GM12878 (cell line): Measurements from ENCODE around the gene ARL15. TPM values are rescaled to one million over a fixed set of nuclear protein-coding genes. Genes with fewer than 3 reads are reported as not detected.

ENCODE experiments used
- ATAC-seq: fragments of 200-7000 bp; cut with Tn5 transposase; 3 replicates; pipeline ENCODE4 v1.9.1; 2020; ENCODE audit warnings: mild to moderate bottlenecking, moderate library complexity
- BruUV-seq: library from RNA; stranded (reverse); fragments of 400-500 nt; replicated peaks from 2 replicates; lab custom pipeline; 2021; lab: Mats Ljungman, UMichigan
- CTCF ChIA-PET: fragments of 300-600 bp; sonication (Branson Sonifier 250); formaldehyde crosslinking; extraction: SDS; loops from one replicate; lab custom pipeline; 2021; ENCODE audit warnings: inconsistent platforms; lab: Yijun Ruan, JAX
- POLR2A ChIA-PET: fragments of 350-600 bp; formaldehyde crosslinking; extraction: SDS; loops from one replicate; lab custom pipeline; 2021; ENCODE audit warnings: inconsistent platforms; lab: Charles Lee
- RAD21 ChIA-PET: fragments of 300-600 bp; sonication (Branson Sonifier 250); formaldehyde crosslinking; loops from one replicate; lab custom pipeline; 2023; ENCODE audit warnings: antibody characterized with exemption; ENCODE audit not compliant: unreplicated experiment; lab: Charles Lee
- SMC1A ChIA-PET: fragments of 300-600 bp; sonication (Branson Sonifier 250); formaldehyde crosslinking; loops from one replicate; lab custom pipeline; 2023; ENCODE audit not compliant: unreplicated experiment, uncharacterized antibody; lab: Charles Lee
- DNase-seq: peaks from one replicate; pipeline ENCODE4 v3.0.0-alpha.2; 2011; ENCODE audit warnings: low read depth, low spot score
- FAIRE-seq: peaks from 3 replicates; lab custom pipeline; 2011; peaks lifted over from hg19 to GRCh38; lab: Jason Lieb, UNC
- H2AFZ ChIP-seq: 2 replicates; pipeline ENCODE4 v1.6.0; 2011; ENCODE audit warnings: low read depth, low read length, control low read depth; ENCODE audit not compliant: control insufficient read depth
- H3K27ac ChIP-seq: 2 replicates; pipeline ENCODE4 v1.5.1; 2011; ENCODE audit warnings: control low read depth; ENCODE audit not compliant: control insufficient read depth, insufficient read depth
- H3K27me3 ChIP-seq, 2 experiments: replicated peaks in 1 of 2; 2 replicates each; pipeline versions ENCODE4 v1.6.0 to v1.6.1; 2011; ENCODE audit warnings: low read length in 1 of 2; ENCODE audit not compliant: control insufficient read depth in 2 of 2, insufficient read depth in 2 of 2
- H3K36me3 ChIP-seq, 2 experiments: 2 replicates each; pipeline ENCODE4 v1.5.1; 2011; ENCODE audit warnings: low read length in 1 of 2; ENCODE audit not compliant: control insufficient read depth in 2 of 2, insufficient read depth in 2 of 2
- H3K4me1 ChIP-seq: 2 replicates; pipeline ENCODE4 v1.6.1; 2011; ENCODE audit warnings: mild to moderate bottlenecking, low read length, moderate library complexity, mixed read lengths; ENCODE audit not compliant: control insufficient read depth, insufficient read depth
- H3K4me2 ChIP-seq: 2 replicates; pipeline ENCODE4 v1.6.0; 2011; ENCODE audit warnings: control low read depth; ENCODE audit not compliant: control insufficient read depth, insufficient read depth
- H3K4me3 ChIP-seq: fragments of 200-600 bp; sonication (generic); 2 replicates; pipeline ENCODE4 v1.5.1; 2016
- H3K79me2 ChIP-seq: 2 replicates; pipeline ENCODE4 v1.6.0; 2011; ENCODE audit warnings: low read length; ENCODE audit not compliant: control insufficient read depth, insufficient read depth
- H3K9ac ChIP-seq: 2 replicates; pipeline ENCODE4 v1.8.0; 2011; ENCODE audit warnings: low read length, control low read depth, mixed read lengths; ENCODE audit not compliant: control insufficient read depth, insufficient read depth
- H3K9me3 ChIP-seq: replicated peaks from 3 replicates; pipeline ENCODE4 v1.5.1; 2011; ENCODE audit warnings: mild to moderate bottlenecking, low read length; ENCODE audit not compliant: control insufficient read depth, insufficient read depth
- H4K20me1 ChIP-seq: 2 replicates; pipeline ENCODE4 v1.6.0; 2011; ENCODE audit not compliant: control insufficient read depth, insufficient read depth
- ATF2 ChIP-seq: IDR thresholded peaks from 2 replicates; pipeline ENCODE4 v1.6.1; 2012; ENCODE audit warnings: low read length, inconsistent platforms
- BHLHE40 ChIP-seq, 2 experiments: fragments of 450-650 bp in 1 of 2; IDR thresholded peaks; 2 replicates each; pipeline ENCODE4 v1.6.1; 2011 to 2017; ENCODE audit warnings: low read depth in 2 of 2, borderline replicate concordance in 1 of 2, improper control_type of control experiment in 1 of 2, low read length in 1 of 2, mild to moderate bottlenecking in 1 of 2
- CHD1 ChIP-seq: IDR thresholded peaks from 2 replicates; pipeline ENCODE4 v1.6.1; 2012; ENCODE audit warnings: low read depth, low read length, improper control_type of control experiment
- MTA2 ChIP-seq: fragments of 450-650 bp; IDR thresholded peaks from 2 replicates; pipeline ENCODE4 v1.6.1; 2016; ENCODE audit warnings: low read depth, mild to moderate bottlenecking, moderate library complexity
- YBX1 ChIP-seq: fragments of 450-650 bp; IDR thresholded peaks from 2 replicates; pipeline ENCODE4 v1.6.1; 2016; ENCODE audit warnings: antibody characterized with exemption
- ZNF274 ChIP-seq: IDR thresholded peaks from one replicate; pipeline ENCODE4 v1.8.0; 2011; ENCODE audit not compliant: insufficient read length, insufficient read depth
- ZNF687 ChIP-seq: fragments of 450-650 bp; IDR thresholded peaks from 2 replicates; pipeline ENCODE4 v1.6.1; 2017; ENCODE audit warnings: mild to moderate bottlenecking, moderate library complexity
- WGBS: methylation state at CpG from one replicate; pipeline ENCODE4 v1.1.6; 2016; ENCODE audit warnings: low lambda C conversion rate; ENCODE audit not compliant: insufficient replicate concordance, insufficient coverage; ENCODE audit errors: missing lambda C conversion rate; 5-methylcytosine and 5-hydroxymethylcytosine counted together
- in situ Hi-C: fragments of 300-500 bp; cut with MboI; formaldehyde crosslinking; loops from 9 replicates; pipeline ENCODE4 v1.14.3; 2018; ENCODE audit warnings: mixed read lengths
- intact Hi-C: fragments of 100-400 bp; cut with micrococcal nuclease; formaldehyde crosslinking; loops from one replicate; pipeline ENCODE4 v1.14.2; 2022; ENCODE audit not compliant: unreplicated experiment
- polyA plus RNA-seq, 11 experiments: library from polyadenylated mRNA; depleted of rRNA in 4 of 11; unstranded in 6 of 11; stranded (reverse) in 5 of 11; fragments of >200 nt; fragmentation: Nextera tagmentation in 4 of 11; fragmentation: Illumina TruSeq in 1 of 11; extraction: Ambion mirVana in 4 of 11; extraction: Trizol in 1 of 11; gene quantifications; 1 replicate in 1 of 11; 2 replicates in 10 of 11; pipeline versions ENCODE4 v1.2.1 to v1.2.3, GENCODE V29; 2011 to 2016; ENCODE audit warnings: inconsistent platforms in 2 of 11, missing spikeins in 2 of 11, low read depth in 1 of 11
- total RNA-seq, 4 experiments: library from RNA; depleted of rRNA in 3 of 4; stranded (reverse); fragments of >200 nt in 3 of 4; fragmentation: Illumina TruSeq in 1 of 4; extraction: Trizol in 1 of 4; gene quantifications; 2 replicates each; pipeline versions ENCODE4 v1.2.1 to v1.2.3, GENCODE V29; 2013 to 2021
- TF ChIP-seq, protein P1 (sequence below): fragments of 450-650 bp; IDR thresholded peaks from 2 replicates; pipeline ENCODE4 v1.6.1; 2016; ENCODE audit warnings: mild to moderate bottlenecking, moderate library complexity, borderline replicate concordance

Gene ARL15
- total and polyA plus RNA-seq, 10 of the 15 experiments (the other 5 are each of a cell fraction or from before 2014, with no cell fraction given): 3.6 to 11.0 (median 7.7) TPM

- FAIRE-seq (no peak), DNase-seq (no peak), ATAC-seq (no peak)
- ChIA-PET SMC1A (no interaction called here), POLR2A (no interaction called here), CTCF (no interaction called here), RAD21 (no interaction called here)
- WGBS: 52% methylated on average over 2 of the region's 2 CpGs
- BruUV-seq: no TSS peak
- Histone ChIP-seq H3K27me3 (no peaks in the 10 kb centered on the region), H4K20me1 (no peaks in the 10 kb centered on the region), H3K9me3 (no peaks in the 10 kb centered on the region; the same call in 2 of the 3 replicates), H3K79me2 (no peaks in the 10 kb centered on the region), H3K4me3 (no peak overlapping the region), H3K27ac (no peak overlapping the region), H3K36me3 (no peaks in the 10 kb centered on the region), H2AFZ (no peak overlapping the region), H3K4me1 (no peaks in the 10 kb centered on the region), H3K9ac (no peak overlapping the region), H3K4me2 (no peak overlapping the region)
- intact Hi-C loops (no loop called here), in situ Hi-C loops (no loop called here)
- TF ChIP-seq CHD1 (no peak), ZNF274 (no peak), YBX1 (no peak), BHLHE40 (IDR thresholded peaks at IDR 0.05; ENCODE audit: borderline replicate concordance in 1 of 2, low read depth in 2 of 2, low read length in 1 of 2) (no peak), ATF2 (no peak), MTA2 (no peak), ZNF687 (no peak)
- TF ChIP-seq, protein P1, sequence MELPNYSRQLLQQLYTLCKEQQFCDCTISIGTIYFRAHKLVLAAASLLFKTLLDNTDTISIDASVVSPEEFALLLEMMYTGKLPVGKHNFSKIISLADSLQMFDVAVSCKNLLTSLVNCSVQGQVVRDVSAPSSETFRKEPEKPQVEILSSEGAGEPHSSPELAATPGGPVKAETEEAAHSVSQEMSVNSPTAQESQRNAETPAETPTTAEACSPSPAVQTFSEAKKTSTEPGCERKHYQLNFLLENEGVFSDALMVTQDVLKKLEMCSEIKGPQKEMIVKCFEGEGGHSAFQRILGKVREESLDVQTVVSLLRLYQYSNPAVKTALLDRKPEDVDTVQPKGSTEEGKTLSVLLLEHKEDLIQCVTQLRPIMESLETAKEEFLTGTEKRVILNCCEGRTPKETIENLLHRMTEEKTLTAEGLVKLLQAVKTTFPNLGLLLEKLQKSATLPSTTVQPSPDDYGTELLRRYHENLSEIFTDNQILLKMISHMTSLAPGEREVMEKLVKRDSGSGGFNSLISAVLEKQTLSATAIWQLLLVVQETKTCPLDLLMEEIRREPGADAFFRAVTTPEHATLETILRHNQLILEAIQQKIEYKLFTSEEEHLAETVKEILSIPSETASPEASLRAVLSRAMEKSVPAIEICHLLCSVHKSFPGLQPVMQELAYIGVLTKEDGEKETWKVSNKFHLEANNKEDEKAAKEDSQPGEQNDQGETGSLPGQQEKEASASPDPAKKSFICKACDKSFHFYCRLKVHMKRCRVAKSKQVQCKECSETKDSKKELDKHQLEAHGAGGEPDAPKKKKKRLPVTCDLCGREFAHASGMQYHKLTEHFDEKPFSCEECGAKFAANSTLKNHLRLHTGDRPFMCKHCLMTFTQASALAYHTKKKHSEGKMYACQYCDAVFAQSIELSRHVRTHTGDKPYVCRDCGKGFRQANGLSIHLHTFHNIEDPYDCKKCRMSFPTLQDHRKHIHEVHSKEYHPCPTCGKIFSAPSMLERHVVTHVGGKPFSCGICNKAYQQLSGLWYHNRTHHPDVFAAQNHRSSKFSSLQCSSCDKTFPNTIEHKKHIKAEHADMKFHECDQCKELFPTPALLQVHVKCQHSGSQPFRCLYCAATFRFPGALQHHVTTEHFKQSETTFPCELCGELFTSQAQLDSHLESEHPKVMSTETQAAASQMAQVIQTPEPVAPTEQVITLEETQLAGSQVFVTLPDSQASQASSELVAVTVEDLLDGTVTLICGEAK: no peak
Measured at GRCh38 chr5:54009828-54010227, 300.5 kb downstream of the ARL15 start.
